K562 (cell line): ENCODE results near the gene CARM1. TPM values are rescaled to one million over a fixed set of nuclear protein-coding genes. Genes with fewer than 3 reads are reported as not detected.

Source experiments
- CHCHD3 ChIP-seq: fragments of 250-450 bp; sonication (Bioruptor Pico); IDR thresholded peaks from 2 replicates; pipeline ENCODE4 v2.1.2; 2022; ENCODE audit warnings: mild to moderate bottlenecking
- CHD7 ChIP-seq: fragments of 200-600 bp; sonication (generic); IDR thresholded peaks from one replicate; pipeline ENCODE4 v1.6.1; 2012; ENCODE audit warnings: mild to moderate bottlenecking, low read depth, low read length, inconsistent platforms
- EGR1 ChIP-seq: fragments of 450-650 bp; conservative IDR thresholded peaks from 2 replicates; pipeline ENCODE4 v1.6.1; 2017; ENCODE audit warnings: mild to moderate bottlenecking
- EHMT2 ChIP-seq: fragments of 450-650 bp; IDR thresholded peaks from 2 replicates; pipeline ENCODE4 v1.6.1; 2018; ENCODE audit warnings: antibody characterized with exemption
- GMEB1 ChIP-seq: fragments of 250-450 bp; sonication (Bioruptor Pico); IDR thresholded peaks from 2 replicates; pipeline ENCODE4 v1.4.0; 2020; ENCODE audit warnings: mild to moderate bottlenecking
- SMARCA4 ChIP-seq: fragments of 450-650 bp; IDR thresholded peaks from 2 replicates; pipeline ENCODE4 v1.6.1; 2016
- TCFL5 ChIP-seq: fragments of 250-450 bp; sonication (Bioruptor Pico); conservative IDR thresholded peaks from 2 replicates; pipeline ENCODE4 v1.6.1; 2021; ENCODE audit warnings: mild to moderate bottlenecking, moderate library complexity, matching md5 sums
- UBTF ChIP-seq, 2 experiments: IDR thresholded peaks; 2 replicates each; pipeline ENCODE4 v1.6.1; 2012; ENCODE audit warnings: improper control_type of control experiment in 2 of 2, low read depth in 2 of 2, low read length in 2 of 2, borderline replicate concordance in 1 of 2
- ZNF140 ChIP-seq: fragments of 250-450 bp; sonication (Bioruptor Pico); IDR thresholded peaks from 2 replicates; pipeline ENCODE4 v1.8.0; 2021; ENCODE audit warnings: moderate library complexity, mild to moderate bottlenecking, inconsistent platforms
- ZNF165 ChIP-seq: fragments of 250-450 bp; sonication (Bioruptor Pico); IDR thresholded peaks from 2 replicates; pipeline ENCODE4 v1.4.0; 2020; ENCODE audit warnings: borderline replicate concordance
- ZNF263 ChIP-seq: sonication (generic); formaldehyde crosslinking; IDR thresholded peaks from 2 replicates; pipeline ENCODE4 v1.8.0; 2022; ENCODE audit warnings: mild to moderate bottlenecking, missing genetic modification reagents, borderline replicate concordance
- polyA plus RNA-seq, 8 experiments: library from polyadenylated mRNA; depleted of rRNA in 4 of 8; stranded (reverse) in 5 of 8; unstranded in 3 of 8; fragments of >200 nt; fragmentation: Nextera tagmentation in 2 of 8; fragmentation: Illumina TruSeq in 1 of 8; extraction: Ambion mirVana in 2 of 8; extraction: Trizol in 1 of 8; gene quantifications; 2 replicates each; pipeline versions ENCODE4 v1.2.1 to v1.2.3, GENCODE V29; 2011 to 2014; ENCODE audit warnings: inconsistent platforms in 1 of 8, missing spikeins in 1 of 8
- total RNA-seq, 7 experiments: library from RNA; depleted of rRNA in 6 of 7; stranded (reverse); fragments of >200 nt in 6 of 7; fragmentation: Illumina TruSeq in 2 of 7; extraction: Trizol in 2 of 7; gene quantifications; 2 replicates each; pipeline versions ENCODE4 v1.2.1 to v1.2.3, GENCODE V29; 2011 to 2021; ENCODE audit warnings: low replicate concordance in 1 of 7

CARM1 gene
- total and polyA plus RNA-seq, 9 of the 15 experiments (the other 6 are each of a cell fraction or from before 2014, with no cell fraction given), result 0.36 to 86.0 (median 29.7) TPM

- TF ChIP-seq GMEB1 (CRISPR knock-in tag), result peak; percentile 85
- TF ChIP-seq SMARCA4, result no peak
- no peak for TF ChIP-seq TCFL5 (CRISPR knock-in tag)
- TF ChIP-seq ZNF165 (CRISPR knock-in tag), result no peak
- no peak for TF ChIP-seq CHD7
- no peak for TF ChIP-seq EGR1
- peak; percentile 77; the same call in 1 of the 2 replicates for TF ChIP-seq CHCHD3 (CRISPR knock-in tag)
- TF ChIP-seq EHMT2, result no peak
- no peak for TF ChIP-seq ZNF263 (CRISPR knock-in tag)
- no peak for TF ChIP-seq UBTF (IDR thresholded peaks at IDR 0.05; ENCODE audit: borderline replicate concordance in 1 of 2, low read depth in 2 of 2, low read length in 2 of 2)
- no peak for TF ChIP-seq ZNF140 (CRISPR knock-in tag)
These were observed 89.1 kb downstream of the CARM1 start, which contains the start of gene SMARCA4 (continued) for GRCh38 chr19:10960314-10961072.
